CD4-positive, alpha-beta T cell treated with Interleukin-4 for 4 hours (primary cell): ENCODE data around the gene IQCE.
A peak's percentile ranks its signal among the peaks of the same experiment; 100 is the strongest.
"Not testable (repeated sequence)": the region's sequence is repeated elsewhere in the genome, so short reads cannot be mapped to it uniquely, and the experiment has no call there.

Experiments
- DNase-seq: peaks from one replicate; pipeline ENCODE4 v3.0.0-alpha.2; 2020

The IQCE gene

GRCh38 chr7:2521952-2522591 is 36.7 kb upstream of the IQCE start:
- peak; percentile 88 for DNase-seq

DNA sequence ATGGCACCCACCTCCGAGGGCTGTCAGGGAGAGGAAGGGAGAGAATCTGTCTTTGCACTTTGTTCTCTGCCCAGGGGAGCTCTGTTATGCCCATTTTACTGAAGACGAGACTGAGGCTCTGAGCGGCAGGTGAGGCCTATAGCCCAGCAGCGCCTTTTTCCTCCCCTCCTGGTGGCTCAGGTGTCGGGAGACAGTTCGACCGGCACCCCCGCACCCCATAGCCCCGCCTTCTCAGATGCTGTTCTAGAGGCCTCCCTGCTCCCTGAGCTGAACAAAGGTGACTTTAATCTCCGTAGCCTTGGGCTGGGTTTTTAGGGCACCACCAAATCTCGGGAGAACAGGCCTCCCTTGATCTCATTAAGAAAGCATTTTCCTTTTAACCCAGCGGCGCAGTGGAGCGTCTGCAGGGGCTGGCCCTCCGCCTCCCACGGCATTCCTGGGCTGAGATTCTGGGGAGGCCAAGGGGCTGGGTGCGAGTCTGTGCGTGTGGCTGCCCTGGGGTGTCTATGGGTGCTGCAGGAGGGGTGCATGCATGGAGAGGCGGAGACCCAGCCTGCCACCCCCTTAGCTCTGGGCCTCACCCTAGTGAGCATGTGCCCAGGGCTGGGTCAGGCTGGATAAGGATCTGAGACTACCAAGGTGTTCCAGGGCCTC is 35.9 kb upstream of the IQCE start:
- no peak for DNase-seq

DNA sequence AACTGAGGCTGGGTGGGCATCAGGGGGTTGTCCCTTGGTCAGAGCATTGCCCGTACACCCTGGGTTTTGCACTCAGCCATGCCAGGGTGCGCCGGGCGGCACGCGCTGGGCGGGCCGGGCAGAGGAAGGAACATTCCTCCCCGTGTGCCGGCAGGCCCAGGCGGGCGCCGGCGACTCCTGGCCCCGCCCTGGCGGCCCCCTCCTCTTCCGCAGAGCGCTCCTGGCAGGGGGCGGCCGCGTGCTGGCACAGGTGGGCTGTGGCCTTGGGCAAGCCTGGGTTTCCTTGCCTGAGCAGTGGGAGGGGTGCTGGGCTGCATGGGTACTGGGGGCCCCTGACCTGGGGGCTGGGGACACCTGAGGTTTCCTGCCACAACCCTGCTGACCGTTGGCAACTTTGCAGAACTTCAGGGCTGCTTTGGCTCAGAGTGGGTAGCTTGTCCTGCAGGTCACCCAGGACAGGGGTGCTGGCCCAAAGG is 35.3 kb upstream of the IQCE start:
- DNase-seq = no peak

- no peak for DNase-seq
Measured at GRCh38 chr7:2523941-2524807, 34.6 kb upstream of the IQCE start.

DNA sequence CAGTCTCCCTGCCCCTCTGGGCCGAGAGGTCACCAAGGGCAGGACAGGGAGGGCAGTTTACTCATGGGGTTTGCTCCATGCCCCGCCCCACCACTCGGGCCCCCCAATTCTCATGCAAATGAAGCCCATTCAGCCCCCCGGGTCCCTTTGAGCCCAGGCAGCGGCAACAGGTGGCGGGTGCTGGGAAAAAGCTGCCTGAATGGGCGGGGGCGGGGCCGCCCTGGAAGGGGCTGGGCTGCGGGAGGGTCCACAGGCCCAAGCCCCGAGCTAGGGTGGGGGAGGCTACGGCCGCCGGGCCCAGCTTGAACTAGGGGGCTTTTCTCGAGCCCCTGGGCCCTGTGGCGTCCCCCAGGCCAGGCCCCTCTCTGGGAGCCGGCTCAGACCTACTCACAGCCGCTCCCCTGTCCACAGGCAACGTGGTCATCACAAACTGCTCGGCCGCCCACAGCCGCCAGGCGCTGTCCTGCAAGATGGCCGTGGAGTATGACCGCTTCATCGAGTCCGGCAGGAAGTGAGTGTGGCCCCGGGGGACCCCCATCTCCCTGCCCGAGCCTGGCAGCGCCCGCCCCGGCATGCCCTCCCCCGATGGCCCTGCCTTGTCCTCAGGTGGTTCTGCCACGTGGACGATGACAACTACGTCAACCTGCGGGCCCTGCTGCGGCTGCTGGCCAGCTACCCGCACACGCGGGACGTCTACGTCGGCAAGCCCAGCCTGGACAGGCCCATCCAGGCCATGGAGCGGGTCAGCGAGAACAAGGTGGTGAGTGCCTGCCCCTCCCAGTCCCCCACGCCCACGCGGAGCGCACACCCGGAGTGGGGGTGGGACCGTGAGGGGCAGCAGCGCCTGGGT is 33.7 kb upstream of the IQCE start:
- DNase-seq = no peak

DNA sequence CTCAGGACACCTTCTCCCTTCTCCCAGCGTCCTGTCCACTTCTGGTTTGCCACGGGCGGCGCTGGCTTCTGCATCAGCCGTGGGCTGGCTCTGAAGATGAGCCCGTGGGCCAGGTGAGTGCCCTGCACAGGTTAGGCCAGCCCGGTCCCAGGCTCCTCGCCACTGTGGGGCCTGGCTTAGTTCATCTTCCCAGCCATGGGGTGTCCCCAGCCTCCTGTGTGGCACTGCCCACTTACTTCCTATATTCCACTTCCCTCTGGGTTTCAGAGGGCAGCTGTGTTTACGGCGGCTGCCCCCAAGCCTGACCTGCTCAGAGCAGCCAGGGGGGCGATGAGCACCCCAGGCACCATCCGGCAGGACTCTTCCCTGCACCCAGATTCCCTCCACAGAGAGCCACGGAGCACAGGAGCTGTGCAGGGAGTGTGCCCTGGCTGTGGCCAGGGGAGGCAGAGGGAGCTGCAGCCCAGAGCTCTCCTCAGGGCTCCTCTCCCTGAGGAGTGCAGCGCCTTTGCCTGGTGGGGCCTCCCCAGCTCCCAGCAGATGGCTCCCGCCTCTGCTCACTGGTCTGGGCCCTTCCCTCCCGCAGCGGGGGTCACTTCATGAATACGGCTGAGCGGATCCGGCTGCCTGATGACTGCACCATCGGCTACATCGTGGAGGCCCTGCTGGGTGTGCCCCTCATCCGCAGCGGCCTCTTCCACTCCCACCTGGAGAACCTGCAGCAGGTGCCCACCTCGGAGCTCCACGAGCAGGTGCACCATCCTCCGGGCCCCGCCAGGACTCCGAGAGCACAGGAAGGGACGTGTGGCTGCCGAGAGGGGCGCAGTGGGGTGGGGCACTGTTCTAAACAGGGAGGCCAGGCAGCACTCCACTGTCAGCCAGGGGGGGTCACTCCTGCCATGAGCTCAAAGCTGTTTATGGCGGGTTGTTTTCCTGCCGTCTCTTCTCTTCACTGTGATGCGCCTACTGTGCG is 32.8 kb upstream of the IQCE start:
- no peak for DNase-seq

DNA sequence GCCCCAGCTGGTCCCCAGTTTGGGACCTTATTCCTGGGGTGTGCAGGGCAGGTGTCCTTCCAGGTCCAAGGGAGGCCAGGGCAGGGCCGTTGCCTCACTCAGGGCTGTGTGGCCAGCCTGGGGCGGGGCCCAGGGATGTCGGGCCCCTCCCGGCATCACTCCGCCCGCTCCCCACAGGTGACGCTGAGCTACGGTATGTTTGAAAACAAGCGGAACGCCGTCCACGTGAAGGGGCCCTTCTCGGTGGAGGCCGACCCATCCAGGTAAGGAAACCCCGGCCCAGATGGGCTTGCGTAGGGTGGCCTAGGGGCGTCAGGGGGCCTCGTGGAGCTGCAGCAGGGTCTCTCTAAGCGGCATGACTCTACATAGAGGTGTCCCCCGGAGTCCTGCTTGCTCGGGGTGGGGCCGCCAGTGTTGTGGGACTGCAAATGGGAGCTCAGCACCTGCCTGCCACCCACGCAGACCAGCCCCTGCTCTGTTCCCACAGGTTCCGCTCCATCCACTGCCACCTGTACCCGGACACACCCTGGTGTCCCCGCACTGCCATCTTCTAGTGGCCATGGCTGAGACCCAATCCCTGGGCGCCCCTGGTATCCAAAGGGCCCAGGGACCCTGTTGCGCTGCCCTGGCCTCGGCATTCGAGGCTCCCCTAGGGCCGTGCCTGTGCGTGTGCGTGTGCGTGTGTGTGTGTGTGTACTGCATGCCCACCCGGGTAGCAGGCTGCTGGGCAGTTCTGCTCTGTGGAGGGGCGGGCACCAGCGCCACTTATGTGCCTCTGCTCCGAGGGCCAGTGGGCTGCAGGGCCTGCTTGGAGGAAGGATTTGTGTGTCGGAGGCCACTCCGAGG is 31.9 kb upstream of the IQCE start:
- DNase-seq = no peak

GRCh38 chr7:2527505-2528467 is 31.0 kb upstream of the IQCE start:
- peak; percentile 80 for DNase-seq

DNA sequence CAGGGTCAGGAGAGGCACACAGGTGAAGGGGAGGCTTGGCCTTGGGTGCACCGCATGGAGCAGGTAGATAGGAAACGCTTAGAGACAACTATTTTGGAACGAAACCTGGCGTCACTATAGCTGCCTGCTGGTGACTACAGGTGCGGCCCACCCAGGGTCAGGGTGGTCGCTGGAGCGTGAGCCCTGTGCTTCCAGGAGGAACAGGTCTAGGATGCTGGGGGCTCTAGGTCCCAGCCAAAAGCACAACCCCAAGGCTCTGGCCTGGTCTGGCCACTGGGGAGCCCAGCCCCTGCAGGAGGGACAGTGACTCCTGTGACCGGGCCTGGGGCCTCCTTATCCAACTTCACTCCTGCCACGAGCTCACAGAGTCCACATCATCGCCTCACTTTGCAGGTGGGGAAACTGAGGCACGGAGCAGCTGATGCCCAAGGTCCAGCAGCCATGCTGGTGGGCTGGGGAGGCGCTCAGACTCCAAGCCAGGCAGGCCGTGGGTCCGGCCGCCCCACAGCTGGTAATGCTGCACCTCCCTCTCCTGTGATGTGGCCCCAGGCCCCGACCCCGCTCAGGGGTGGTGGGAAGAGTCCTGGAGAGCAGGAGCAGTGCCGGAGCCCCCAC is 30.2 kb upstream of the IQCE start:
- DNase-seq = no peak

GRCh38 chr7:2529161-2530070 is 29.4 kb upstream of the IQCE start:
- peak; percentile 69 for DNase-seq

- DNase-seq = peak; percentile 88
Measured at GRCh38 chr7:2530071-2530987, 28.4 kb upstream of the IQCE start.

- not testable (repeated sequence) for DNase-seq
Measured at GRCh38 chr7:2530994-2531795, 27.6 kb upstream of the IQCE start.

GRCh38 chr7:2531796-2532110 is 27.0 kb upstream of the IQCE start:
- not testable (repeated sequence) for DNase-seq

DNA sequence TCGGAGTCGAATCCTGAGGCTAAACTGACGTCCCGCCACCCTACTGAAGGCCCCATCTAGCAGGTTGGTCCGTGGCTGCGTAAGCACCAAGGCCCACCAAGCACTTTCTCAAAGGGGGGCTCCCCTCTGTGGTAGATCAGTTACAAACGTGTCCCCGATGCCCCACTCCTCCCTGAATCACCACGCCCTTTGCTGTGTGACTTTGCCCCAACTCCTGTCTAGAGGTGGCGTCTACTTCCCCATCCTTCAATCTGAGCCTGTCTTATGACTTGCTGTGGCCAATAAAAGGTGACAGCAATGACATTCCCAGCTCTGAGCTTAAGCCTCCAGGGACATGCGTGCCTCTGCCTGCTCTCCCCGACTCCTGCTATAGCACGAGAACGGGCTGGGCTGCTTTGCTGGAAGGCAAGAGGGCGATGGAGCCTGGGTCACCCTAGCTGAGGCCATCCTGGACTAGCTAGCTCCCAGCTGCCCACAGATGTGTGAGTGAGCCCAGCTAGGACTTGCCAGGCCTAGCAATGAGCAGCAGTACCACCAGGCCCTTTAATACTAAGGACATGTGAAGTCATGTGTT is 26.5 kb upstream of the IQCE start:
- DNase-seq = not testable (repeated sequence)

DNA sequence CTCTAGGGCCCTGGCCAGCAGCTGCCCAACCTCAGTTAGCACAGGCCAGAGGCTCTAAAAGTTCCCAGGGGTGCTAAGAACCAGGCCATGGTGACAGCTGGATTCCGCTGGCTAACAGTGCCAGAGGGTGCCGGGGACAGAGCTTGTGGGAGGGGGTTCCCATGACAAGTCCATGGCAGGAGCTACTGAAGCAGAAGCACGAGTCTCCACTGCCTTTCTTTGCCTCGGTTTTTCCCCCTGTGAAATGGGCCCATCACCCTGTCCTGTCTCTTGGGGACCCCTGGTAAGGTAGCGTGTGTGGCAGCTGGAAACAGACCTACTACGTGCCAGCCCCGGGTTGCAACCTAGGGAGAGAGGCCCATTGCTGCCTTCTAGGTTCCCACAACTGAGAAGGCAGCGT is 26.0 kb upstream of the IQCE start:
- DNase-seq = not testable (repeated sequence)
